ENCODE results near the gene INO80E. TPM values are rescaled to one million over a fixed set of nuclear protein-coding genes. Genes with fewer than 3 reads are reported as not detected.

Gene INO80E
- total and polyA plus RNA-seq, 2 donors (not counting 3 experiments of a cell fraction or from before 2014, with no cell fraction given): 42.7 to 76.4 TPM

GRCh38 chr16:30027588-30028437, 31.8 kb downstream of the INO80E start:
- Histone ChIP-seq H3K36me3 (ENCODE audit: control insufficient read depth in 2 of 2, extremely low read depth in 1 of 2, insufficient read depth in 2 of 2, low read length in 2 of 2) (no peaks in the 10 kb centered on the region), H2AFZ (ENCODE audit: low read depth, low read length) (no peak overlapping the region), H3K9me3 (replicated peaks; ENCODE audit: control insufficient read depth, insufficient read depth, low read length) (no peaks in the 10 kb centered on the region), H3K27ac (ENCODE audit: insufficient read depth, low read depth, low read length) (no peak overlapping the region), H3K79me2 (ENCODE audit: control insufficient read depth, insufficient read depth, low read length) (no peaks in the 10 kb centered on the region), H3K9me1 (replicated peaks; ENCODE audit: control insufficient read depth, extremely low read depth, insufficient read depth, low read length) (no peaks in the 10 kb centered on the region), H3K4me3 (replicated peaks in 1 of 3; ENCODE audit: insufficient read depth in 1 of 3, low read depth in 1 of 3, low read length in 3 of 3) (no peak overlapping the region), H4K20me1 (replicated peaks; ENCODE audit: control insufficient read depth, extremely low read depth, insufficient read depth, low read length) (no peaks in the 10 kb centered on the region), H3K4me2 (ENCODE audit: insufficient read depth, low read length) (no peak overlapping the region), H3K9ac (replicated peaks; ENCODE audit: extremely low read depth, insufficient read depth, low read length) (no peak overlapping the region), H3K4me1 (ENCODE audit: control insufficient read depth, extremely low read depth, insufficient read depth, low read length) (no peaks in the 10 kb centered on the region), H3K27me3 (ENCODE audit: control insufficient read depth in 2 of 2, insufficient read depth in 2 of 2, low read length in 2 of 2) (peaks cover 15 to 20% of the 10 kb centered on the region in 2 experiments)
- TF ChIP-seq JUN (IDR thresholded peaks at IDR 0.05; ENCODE audit: borderline replicate concordance, insufficient read depth, insufficient read length, low read depth) (no peak), FOS (IDR thresholded peaks at IDR 0.05; ENCODE audit: borderline replicate concordance, insufficient read depth, low read length) (no peak), MYC (IDR thresholded peaks at IDR 0.05; ENCODE audit: low read depth, low read length) (no peak), POLR2A (IDR thresholded peaks at IDR 0.05; ENCODE audit: low read depth, low read length) (no peak), EZH2 (IDR thresholded peaks at IDR 0.05; ENCODE audit: borderline replicate concordance, low read depth, low read length, severe bottlenecking) (no peak), POLR2AphosphoS5 (IDR thresholded peaks at IDR 0.05; ENCODE audit: insufficient read depth, low read depth, low read length) (no peak), GATA2 (IDR thresholded peaks at IDR 0.05; ENCODE audit: insufficient read depth, insufficient read length, low read depth, low read length) (no peak)
- TF ChIP-seq, protein P1, sequence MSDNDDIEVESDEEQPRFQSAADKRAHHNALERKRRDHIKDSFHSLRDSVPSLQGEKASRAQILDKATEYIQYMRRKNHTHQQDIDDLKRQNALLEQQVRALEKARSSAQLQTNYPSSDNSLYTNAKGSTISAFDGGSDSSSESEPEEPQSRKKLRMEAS (IDR thresholded peaks at IDR 0.05; ENCODE audit: insufficient read depth, insufficient read length): no peak
- TF ChIP-seq, protein P2, sequence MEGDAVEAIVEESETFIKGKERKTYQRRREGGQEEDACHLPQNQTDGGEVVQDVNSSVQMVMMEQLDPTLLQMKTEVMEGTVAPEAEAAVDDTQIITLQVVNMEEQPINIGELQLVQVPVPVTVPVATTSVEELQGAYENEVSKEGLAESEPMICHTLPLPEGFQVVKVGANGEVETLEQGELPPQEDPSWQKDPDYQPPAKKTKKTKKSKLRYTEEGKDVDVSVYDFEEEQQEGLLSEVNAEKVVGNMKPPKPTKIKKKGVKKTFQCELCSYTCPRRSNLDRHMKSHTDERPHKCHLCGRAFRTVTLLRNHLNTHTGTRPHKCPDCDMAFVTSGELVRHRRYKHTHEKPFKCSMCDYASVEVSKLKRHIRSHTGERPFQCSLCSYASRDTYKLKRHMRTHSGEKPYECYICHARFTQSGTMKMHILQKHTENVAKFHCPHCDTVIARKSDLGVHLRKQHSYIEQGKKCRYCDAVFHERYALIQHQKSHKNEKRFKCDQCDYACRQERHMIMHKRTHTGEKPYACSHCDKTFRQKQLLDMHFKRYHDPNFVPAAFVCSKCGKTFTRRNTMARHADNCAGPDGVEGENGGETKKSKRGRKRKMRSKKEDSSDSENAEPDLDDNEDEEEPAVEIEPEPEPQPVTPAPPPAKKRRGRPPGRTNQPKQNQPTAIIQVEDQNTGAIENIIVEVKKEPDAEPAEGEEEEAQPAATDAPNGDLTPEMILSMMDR (IDR thresholded peaks at IDR 0.05; ENCODE audit: extremely low read depth in 1 of 2, insufficient read depth in 1 of 2, low read depth in 1 of 2, low read length in 2 of 2): no peak
- dilution Hi-C loops (cut with MboI; ENCODE audit: extremely low pct_ligation_motif_present, low sequenced_read_pairs): no loop called here
- intact Hi-C loops (cut with micrococcal nuclease): no loop called here
- ChIA-PET CTCF (interaction anchor here (0.6 to 0.7 kb wide), 2 partner anchors 12 to 327 kb away, joined by 3 read pairs; no protein-coding TSS in a partner anchor), POLR2A (no interaction called here)
- no peak for DNase-seq (ENCODE audit: low read depth, low spot score)
- BruUV-seq (replicated peaks): no TSS peak
- FAIRE-seq: no peak

Data from endothelial cell of umbilical vein (primary cell).